Measurements from ENCODE around the gene CALHM2. TPM values are rescaled to one million over a fixed set of nuclear protein-coding genes. Genes with fewer than 3 reads are reported as not detected.
A peak's percentile ranks its signal among the peaks of the same experiment; 100 is the strongest.
"Not testable (repeated sequence)": the region's sequence is repeated elsewhere in the genome, so short reads cannot be mapped to it uniquely, and the experiment has no call there.

Gene CALHM2
- total RNA-seq, 4 donors from 2014 or later: 5.0 to 40.1 (median 9.3) TPM

- peak overlapping the region in 1 of 4 donors; percentile 79 for H3K4me3 ChIP-seq
- no peak for DNase-seq
- H3K27ac ChIP-seq: no peak overlapping the region
- no peaks in the 10 kb centered on the region for H3K9me3 ChIP-seq
- intact Hi-C loops (cut with DNase I): no loop called here
- TF ChIP-seq CTCF (IDR thresholded peaks at IDR 0.05): no peak
- H3K27me3 ChIP-seq: peaks cover 0 to 69% (median 10%) of the 10 kb centered on the region in 4 donors
- H3K36me3 ChIP-seq: no peaks in the 10 kb centered on the region
- WGBS, 2 donors: 66 to 82% methylated on average over 3 to 5 of the region's 5 CpGs
- peaks cover 9 to 28% (median 14%) of the 10 kb centered on the region in 3 donors for H3K4me1 ChIP-seq
Observed at GRCh38 chr10:103492655-103493261, 40.6 kb upstream of the CALHM2 start.

DNA sequence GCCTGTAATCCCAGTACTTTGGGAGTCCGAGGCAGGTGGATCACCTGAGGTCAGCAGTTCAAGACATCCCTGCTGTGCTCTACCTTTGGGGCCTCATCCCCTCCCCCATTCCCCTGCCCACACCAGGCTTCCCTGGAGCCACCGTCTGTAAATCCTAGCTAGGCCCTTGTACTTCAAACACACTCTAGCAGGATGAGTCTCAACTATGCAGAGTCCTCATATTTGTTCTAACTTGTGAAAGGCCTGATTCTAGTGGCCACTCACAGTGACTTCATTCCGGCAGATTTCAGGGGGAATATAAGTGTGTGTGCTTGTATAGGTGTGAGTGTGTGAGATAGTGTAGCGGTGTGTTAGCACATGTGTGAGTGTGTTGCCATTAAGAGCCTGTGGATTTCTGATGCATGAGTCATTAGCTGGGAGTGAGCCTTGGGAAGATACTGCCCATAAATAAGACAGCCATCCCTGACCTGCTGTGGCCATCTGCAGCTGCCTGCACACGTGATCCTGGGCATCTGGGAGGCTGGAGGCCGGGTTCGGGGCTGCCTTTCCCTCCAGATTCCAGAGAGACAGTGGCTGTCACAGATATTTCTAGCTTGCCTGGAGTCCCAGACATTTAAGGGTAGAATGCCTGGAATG is 39.7 kb upstream of the CALHM2 start:
- peaks cover 0 to 60% (median 10%) of the 10 kb centered on the region in 4 donors for H3K27me3 ChIP-seq
- no peak for DNase-seq
- peaks cover 9 to 28% (median 14%) of the 10 kb centered on the region in 3 donors for H3K4me1 ChIP-seq
- 52 to 57% methylated on average over 3 to 7 of the region's 7 CpGs for WGBS, 2 donors
- H3K4me3 ChIP-seq: no peak overlapping the region
- TF ChIP-seq CTCF (IDR thresholded peaks at IDR 0.05): no peak
- TF ChIP-seq POLR2A (IDR thresholded peaks at IDR 0.05): no peak
- no peak overlapping the region for H3K27ac ChIP-seq
- no peaks in the 10 kb centered on the region for H3K9me3 ChIP-seq
- no peaks in the 10 kb centered on the region for H3K36me3 ChIP-seq
- intact Hi-C loops (cut with DNase I): no loop called here

DNA sequence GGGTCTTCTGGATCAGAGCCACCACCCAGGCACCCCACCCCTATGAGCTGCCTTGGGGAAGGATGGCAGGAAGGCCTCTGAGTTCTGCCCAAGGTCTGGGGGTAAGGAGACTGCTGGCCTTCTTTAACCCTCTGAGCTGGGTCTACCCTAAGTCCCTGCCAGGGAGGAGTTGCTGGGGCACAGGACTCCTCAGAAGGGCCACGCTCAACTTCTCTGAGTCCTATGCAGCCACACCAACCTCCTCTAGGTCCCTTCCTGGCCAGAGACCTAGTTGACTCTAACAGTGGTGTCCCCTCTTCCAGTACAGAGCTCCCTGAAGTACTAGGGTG is 38.8 kb upstream of the CALHM2 start:
- no peak for TF ChIP-seq CTCF (IDR thresholded peaks at IDR 0.05)
- no peak for TF ChIP-seq POLR2A (IDR thresholded peaks at IDR 0.05)
- Histone ChIP-seq H3K27me3 (peaks cover 0 to 52% (median 10%) of the 10 kb centered on the region in 4 donors), H3K4me3 (no peak overlapping the region), H3K36me3 (no peaks in the 10 kb centered on the region), H3K9me3 (no peaks in the 10 kb centered on the region), H3K4me1 (peaks cover 9 to 28% (median 14%) of the 10 kb centered on the region in 3 donors), H3K27ac (no peak overlapping the region)
- no peak for DNase-seq
- WGBS, 2 donors: 100% methylated on average over 1 of the region's 1 CpG; no CpG with 5 or more reads in 1 of the 2 donors
- intact Hi-C loops (cut with DNase I): no loop called here

- TF ChIP-seq POLR2A (IDR thresholded peaks at IDR 0.05) (no peak), CTCF (IDR thresholded peaks at IDR 0.05) (no peak)
- peaks cover 0 to 12% (median 0%) of the 10 kb centered on the region in 3 donors for H3K4me1 ChIP-seq
- no peak for DNase-seq
- WGBS, 2 donors: 65 to 81% methylated on average over 2 of the region's 2 CpGs
- no peak overlapping the region for H3K4me3 ChIP-seq
- intact Hi-C loops (cut with DNase I): no loop called here
- no peaks in the 10 kb centered on the region for H3K9me3 ChIP-seq
- no peaks in the 10 kb centered on the region for H3K36me3 ChIP-seq
- H3K27me3 ChIP-seq: peaks cover 0 to 16% (median 0%) of the 10 kb centered on the region in 4 donors
- no peak overlapping the region for H3K27ac ChIP-seq
Observed at GRCh38 chr10:103487410-103487708, 35.2 kb upstream of the CALHM2 start.

- DNase-seq; H3K36me3 ChIP-seq; H3K27ac ChIP-seq; H3K9me3 ChIP-seq; H3K4me1 ChIP-seq; H3K4me3 ChIP-seq; intact Hi-C loops (cut with DNase I): not testable (repeated sequence)
- WGBS, 2 donors: 68 to 78% methylated on average over 3 to 8 of the region's 8 CpGs
- peaks cover 0 to 11% (median 0%) of the 10 kb centered on the region in 4 donors for H3K27me3 ChIP-seq
Observed at GRCh38 chr10:103486635-103487409, 34.7 kb upstream of the CALHM2 start.

All from esophagus squamous epithelium (tissue), 5 donors.